IMR-90 (cell line): ENCODE results near the gene UBL3.

Experiments used
- BHLHE40 ChIP-seq: fragments of 150-350 bp; IDR thresholded peaks from 2 replicates; pipeline ENCODE4 v1.6.1; 2016; ENCODE audit warnings: mild to moderate bottlenecking, low read depth, low read length
- CEBPB ChIP-seq: IDR thresholded peaks from 2 replicates; pipeline ENCODE4 v1.6.1; 2012; ENCODE audit warnings: low read depth, low read length, improper control_type of control experiment
- CTCF ChIP-seq: conservative IDR thresholded peaks from 2 replicates; pipeline ENCODE4 v1.5.1; 2012; ENCODE audit warnings: mild to moderate bottlenecking, low read depth, low read length, improper control_type of control experiment
- ELK1 ChIP-seq: fragments of 150-350 bp; IDR thresholded peaks from 2 replicates; pipeline ENCODE4 v1.6.1; 2016; ENCODE audit warnings: low read depth, mild to moderate bottlenecking, low read length, moderate library complexity, borderline replicate concordance
- FOS ChIP-seq: fragments of 150-350 bp; IDR thresholded peaks from 2 replicates; pipeline ENCODE4 v1.6.1; 2016; ENCODE audit warnings: low read depth, low read length
- MXI1 ChIP-seq: IDR thresholded peaks from 2 replicates; pipeline ENCODE4 v1.6.1; 2012; ENCODE audit warnings: low read depth, mild to moderate bottlenecking, low read length, moderate library complexity, borderline replicate concordance
- POLR2A ChIP-seq: IDR thresholded peaks from 2 replicates; pipeline ENCODE4 v1.6.1; 2012; ENCODE audit warnings: mild to moderate bottlenecking, low read depth, low read length
- RAD21 ChIP-seq: IDR thresholded peaks from 2 replicates; pipeline ENCODE4 v1.6.1; 2012; ENCODE audit warnings: low read length, improper control_type of control experiment
- USF2 ChIP-seq: fragments of 150-350 bp; IDR thresholded peaks from 2 replicates; pipeline ENCODE4 v1.6.1; 2017; ENCODE audit warnings: mild to moderate bottlenecking, antibody characterized with exemption, low read length, low read depth

- TF ChIP-seq CTCF (no peak), RAD21 (no peak), POLR2A (no peak), BHLHE40 (no peak), MXI1 (no peak), CEBPB (no peak), USF2 (no peak), ELK1 (no peak), FOS (no peak)
Observed at GRCh38 chr13:29855009-29855408, 4.6 kb upstream of the UBL3 start.
